GM19324 (cell line): Measurements from ENCODE around the gene C11orf68.
"Not testable (repeated sequence)": the region's sequence is repeated elsewhere in the genome, so short reads cannot be mapped to it uniquely, and the experiment has no call there.

Experiments used
- ATAC-seq: cut with Tn5 transposase; IDR thresholded peaks from one replicate; pipeline ENCODE4 v1.9.1; 2021; ENCODE audit warnings: mild to moderate bottlenecking, moderate library complexity; ENCODE audit not compliant: unreplicated experiment, low FRiP score

Gene C11orf68

DNA sequence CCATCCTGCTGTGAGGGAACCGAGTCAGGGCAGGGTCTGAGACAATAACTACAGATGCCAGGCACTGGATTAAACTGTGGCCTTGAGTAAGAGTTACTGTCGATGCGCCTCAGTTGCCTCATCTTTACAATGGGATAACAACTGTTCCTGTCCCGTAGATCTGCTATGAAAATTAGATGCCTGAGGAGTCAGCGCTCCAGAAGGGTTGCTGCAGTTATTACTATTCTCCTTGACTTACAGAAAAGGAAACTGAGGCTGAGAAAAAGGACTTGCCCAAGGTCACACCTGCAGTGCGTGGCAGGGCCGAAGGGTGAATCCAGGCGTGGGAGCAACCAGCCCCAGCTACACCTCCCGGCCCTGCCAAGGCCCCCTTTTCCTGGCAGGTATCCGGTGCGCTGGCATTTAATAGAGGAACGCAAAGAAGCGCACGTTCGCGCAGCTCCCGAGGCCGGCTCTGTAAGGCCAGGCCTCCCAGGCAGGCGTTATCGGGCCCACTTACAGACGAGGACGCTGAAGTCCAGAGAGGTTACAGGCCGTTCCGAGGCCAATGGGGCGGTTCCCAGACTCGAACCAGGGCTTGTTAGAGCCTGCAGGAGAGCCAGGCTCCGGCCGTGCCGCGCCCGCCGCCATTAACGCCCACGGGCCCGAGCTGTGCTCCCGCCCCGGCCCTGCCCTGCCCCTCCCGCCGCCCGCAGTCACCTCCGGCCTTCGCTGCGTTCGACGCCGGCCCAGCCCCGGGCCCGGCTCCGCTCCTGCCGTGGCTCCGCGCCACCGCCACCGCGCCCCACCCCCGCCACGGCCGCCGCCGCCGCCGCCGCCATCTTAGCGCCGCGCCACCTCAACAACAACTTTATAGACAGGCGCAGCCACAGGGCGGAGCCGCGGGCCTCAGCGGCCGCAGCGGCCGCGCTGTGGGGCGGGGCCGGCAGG lies at the start of gene C11orf68:
C11orf68 (minus strand) TSS at position 852 of the 930 bp plus-strand sequence; CDS start at position 821, 31 bp downstream.
- ATAC-seq = peak; percentile 61

DNA sequence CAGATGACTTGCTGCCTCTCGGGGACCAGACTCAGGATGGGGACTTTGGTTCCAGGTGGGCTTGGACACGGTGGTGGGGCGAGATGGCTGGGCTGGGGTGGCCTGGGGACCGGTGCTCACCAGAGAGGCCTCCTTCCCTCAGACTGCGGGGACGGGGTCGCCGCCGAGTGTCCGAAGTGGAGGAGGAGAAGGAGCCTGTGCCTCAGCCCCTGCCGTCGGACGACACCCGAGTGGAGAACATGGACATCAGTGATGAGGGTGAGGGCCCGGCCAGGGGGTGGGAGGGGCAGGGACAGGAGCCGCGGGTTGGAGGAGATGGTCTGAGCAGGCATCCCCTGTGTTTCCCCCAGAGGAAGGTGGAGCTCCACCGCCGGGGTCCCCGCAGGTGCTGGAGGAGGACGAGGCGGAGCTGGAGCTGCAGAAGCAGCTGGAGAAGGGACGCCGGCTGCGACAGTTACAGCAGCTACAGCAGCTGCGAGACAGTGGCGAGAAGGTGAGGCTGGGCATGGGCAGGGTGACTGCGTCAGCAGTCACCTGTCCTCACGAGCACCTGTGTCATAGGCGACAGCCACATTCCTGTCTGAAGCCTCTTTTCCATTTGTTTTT lies 48.6 kb upstream of the C11orf68 start:
- ATAC-seq = no peak

DNA sequence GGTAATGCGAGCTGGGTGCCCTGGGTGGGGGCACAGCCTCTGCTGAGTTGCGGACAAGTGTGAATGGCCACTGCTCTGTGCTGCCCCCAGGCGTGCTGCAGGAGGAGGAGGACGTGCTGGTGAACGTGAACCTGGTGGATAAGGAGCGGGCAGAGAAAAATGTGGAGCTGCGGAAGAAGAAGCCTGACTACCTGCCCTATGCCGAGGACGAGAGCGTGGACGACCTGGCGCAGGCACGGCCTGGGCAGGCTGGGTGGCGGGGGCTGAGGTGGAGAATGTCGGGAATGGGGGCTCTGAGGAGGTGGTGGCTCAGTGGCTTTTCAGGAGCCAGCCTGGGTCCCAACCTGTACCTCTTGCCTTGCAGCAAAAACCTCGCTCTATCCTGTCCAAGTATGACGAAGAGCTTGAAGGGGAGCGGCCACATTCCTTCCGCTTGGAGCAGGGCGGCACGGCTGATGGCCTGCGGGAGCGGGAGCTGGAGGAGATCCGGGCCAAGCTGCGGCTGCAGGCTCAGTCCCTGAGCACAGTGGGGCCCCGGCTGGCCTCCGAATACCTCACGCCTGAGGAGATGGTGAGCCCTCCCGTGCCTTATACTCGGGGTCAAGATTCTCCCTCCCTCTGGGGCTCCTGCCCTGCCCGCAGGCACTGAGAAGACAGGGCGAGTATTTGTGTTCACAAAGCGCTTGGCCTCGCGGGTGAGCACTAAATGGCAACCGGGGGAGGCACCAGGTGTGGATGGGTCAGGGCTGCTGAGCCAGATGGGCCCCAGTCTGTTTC lies 47.3 kb upstream of the C11orf68 start:
- ATAC-seq = no peak

DNA sequence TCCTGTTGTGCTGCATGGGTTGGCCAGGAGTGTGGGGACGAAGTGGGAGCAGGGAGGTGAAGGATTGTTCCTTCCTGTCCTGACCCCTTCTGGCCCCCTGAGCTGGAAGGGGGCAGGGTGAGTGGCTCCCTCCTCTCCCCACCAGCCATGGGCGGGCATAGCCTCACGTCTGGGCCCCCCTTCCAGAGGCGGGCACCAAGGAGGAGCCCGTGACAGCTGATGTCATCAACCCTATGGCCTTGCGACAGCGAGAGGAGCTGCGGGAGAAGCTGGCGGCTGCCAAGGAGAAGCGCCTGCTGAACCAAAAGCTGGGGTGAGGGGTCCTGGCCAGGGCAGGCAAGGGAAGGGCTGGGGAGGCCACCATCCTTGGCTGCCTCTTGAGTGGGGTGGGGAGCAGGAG lies 46.0 kb upstream of the C11orf68 start:
- no peak for ATAC-seq

DNA sequence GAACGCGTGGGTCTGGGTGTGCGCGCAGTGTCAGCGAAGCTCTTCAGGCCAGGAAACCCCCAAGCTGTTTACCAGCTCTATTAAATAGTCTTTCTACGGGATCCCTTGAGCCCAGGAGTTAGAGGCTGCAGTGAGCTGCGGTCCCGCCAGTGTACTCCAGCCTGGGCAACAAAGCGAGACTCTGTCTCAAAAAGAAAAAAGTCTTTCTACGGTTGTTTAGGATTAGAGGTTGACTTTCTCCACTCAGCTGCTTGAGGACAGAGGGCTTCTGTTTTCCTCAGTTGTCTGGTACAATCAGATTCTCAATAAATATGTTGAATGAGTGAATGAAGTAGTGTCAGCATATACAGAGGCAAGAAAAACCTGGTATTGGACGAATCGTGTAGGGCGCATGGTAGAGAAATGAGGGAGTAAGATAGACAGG lies 43.3 kb upstream of the C11orf68 start:
- no peak for ATAC-seq

DNA sequence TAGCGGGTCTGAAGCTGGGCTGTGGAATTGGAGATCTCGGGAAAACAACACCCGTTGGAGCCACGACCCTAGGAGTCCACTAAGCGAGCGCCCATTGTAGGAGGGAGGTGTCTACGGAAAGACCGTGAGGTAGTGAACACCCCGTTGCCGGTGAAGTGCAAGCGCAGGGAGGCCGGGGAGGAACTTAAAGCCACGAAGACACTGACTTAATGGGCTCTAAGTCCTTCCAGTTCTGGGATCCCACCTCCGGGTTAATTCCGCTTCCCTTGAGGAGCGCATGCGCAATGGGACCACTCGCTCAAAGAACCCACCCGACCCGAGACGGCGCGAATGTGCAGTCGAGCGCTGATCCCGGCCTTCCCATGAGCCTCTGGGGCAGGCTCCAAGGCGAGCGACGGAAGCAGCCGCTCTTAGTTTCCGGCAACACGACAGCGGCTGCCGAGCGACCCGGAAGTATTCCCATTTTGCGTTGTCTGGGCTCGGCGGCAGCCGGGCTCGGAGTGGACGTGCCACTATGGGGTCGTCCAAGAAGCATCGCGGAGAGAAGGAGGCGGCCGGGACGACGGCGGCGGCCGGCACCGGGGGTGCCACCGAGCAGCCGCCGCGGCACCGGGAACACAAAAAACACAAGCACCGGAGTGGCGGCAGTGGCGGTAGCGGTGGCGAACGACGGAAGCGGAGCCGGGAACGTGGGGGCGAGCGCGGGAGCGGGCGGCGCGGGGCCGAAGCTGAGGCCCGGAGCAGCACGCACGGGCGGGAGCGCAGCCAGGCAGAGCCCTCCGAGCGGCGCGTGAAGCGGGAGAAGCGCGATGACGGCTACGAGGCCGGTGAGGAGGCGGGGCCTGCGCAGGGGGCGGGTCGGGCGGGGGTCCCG lies 42.6 kb upstream of the C11orf68 start, which contains the start of gene SART1:
SART1 (plus strand) TSS at position 468 of the 874 bp plus-strand sequence; CDS start at position 515, 47 bp downstream.
- ATAC-seq = peak; percentile 91

DNA sequence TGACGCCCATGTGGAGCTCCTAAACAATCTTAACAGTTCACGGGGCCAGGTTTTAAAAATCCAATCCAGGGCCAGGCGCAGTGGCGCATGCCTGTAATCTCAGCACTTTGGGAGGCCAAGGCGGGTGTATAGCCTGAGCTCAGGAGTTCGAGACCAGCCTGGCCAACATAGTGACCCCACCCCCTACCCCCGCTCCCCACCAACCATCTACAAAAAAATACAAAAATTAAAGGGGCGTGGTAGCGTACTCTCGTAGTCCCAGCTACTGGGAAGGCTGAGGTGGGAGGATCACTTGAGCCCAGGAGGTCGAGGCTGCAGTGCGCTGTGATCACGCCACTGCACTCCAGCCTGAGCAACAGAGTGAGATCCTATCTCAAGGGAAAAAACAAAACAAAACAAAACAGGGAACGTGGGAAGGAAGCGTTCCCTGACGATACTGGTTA lies 42.0 kb upstream of the C11orf68 start:
- no peak for ATAC-seq

DNA sequence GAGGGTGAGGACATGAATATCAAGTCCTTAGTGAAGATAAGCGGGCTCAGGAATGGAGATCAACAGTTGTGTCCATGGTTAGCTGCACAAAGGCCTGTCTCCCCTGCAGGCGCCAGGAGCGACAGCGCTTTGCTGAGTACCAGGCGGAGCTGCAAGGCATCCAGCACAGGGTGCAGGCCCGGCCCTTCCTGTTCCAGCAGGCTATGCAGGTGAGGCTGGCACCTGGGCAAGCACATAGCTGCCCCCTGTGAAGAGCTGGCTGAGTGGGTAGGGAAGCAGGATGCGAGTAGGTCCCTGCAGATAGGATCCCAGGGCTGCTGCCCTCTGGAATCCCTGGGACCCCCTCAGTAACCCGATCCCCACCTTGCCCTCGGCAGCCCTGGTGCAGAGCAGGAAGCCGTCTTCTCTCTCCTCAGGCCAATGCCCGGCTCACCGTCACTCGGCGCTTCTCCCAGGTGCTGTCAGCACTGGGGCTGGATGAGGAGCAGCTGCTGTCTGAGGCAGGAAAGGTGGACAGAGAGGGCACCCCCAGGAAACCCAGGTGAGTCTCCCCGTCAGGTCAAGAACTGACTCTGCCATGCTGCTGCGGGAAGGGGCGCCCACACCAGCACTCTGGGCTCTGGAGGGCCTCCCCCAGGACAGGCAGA lies 40.0 kb upstream of the C11orf68 start:
- ATAC-seq = no peak

DNA sequence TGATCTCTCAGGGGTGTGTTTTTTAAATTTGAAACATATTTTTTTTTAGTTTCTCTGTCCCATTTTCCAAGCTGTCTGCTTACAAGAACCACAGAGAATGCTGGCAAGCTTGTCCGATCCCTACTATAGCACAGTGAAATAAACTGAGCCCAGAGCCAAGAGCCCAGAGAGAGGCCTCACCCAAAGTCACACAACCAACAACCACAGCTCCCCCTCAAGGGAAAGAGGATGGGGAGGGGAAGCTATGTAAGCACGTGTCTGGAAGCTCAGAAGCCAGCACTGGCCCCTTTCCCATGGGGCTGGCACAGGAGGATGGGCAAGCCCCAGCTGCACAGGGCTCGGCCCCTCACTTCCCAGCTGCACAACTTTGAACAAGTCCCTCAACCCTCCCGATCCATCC lies 39.4 kb upstream of the C11orf68 start:
- ATAC-seq = no peak

DNA sequence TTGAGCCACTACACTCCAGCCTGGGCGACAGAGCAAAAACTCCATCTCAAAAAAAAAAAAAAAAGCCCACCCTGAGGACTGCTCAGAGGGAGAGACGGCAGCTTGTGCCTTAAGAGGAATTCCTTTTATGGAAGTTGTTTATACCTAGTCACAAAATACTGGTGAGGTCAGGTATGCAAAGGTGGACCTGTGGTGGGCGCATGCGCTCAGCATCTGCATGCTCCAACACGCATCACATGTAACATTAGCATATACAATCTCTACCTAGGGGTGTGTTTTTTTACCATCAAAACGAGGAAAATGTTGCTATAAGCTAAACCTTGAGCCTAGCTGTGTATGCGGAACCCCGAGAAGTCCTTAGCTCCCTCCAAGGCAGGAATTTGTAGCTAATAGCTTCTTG lies 35.9 kb upstream of the C11orf68 start:
- no peak for ATAC-seq

DNA sequence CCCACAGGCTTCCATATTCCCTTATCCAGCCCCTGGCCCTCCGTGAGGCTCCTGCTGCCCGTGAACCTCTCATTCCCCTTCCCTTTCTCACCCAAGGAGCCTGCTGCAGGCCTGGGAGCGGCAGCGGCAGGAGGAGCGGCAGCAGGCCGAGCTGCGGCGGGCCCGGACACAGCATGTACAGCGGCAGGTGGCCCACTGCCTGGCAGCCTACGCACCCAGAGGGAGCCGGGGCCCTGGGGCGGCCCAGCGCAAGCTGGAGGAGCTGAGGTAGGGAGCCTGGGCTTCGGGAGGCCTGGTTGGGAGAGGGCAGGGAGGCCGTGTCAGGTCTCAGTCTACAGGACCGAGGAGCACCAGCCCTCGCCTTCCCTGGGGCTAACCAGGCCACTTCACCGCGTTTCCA lies 34.6 kb upstream of the C11orf68 start:
- no peak for ATAC-seq

DNA sequence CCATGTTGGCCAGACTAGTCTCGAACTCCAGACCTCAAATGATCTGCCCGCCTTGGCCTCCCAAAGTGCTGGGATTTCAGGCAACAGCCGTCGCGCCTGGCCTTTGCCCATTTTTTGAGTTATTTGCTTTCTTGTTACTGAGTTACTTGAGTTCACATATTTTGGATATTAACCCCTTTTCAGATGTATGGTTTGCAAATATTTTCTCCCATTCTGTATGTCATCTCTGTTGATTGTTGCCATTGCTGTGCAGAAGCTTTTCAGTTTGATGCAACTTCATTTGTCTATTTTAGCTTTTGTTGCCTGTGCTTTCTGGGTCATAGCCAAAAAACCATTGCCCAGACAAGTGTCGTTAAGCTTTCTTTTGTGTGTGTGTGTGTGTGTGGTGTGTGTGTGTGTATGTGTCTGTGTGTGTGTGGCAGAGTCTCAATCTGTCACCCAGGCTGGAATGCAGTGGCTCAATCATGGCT lies 33.2 kb upstream of the C11orf68 start:
- no peak for ATAC-seq

DNA sequence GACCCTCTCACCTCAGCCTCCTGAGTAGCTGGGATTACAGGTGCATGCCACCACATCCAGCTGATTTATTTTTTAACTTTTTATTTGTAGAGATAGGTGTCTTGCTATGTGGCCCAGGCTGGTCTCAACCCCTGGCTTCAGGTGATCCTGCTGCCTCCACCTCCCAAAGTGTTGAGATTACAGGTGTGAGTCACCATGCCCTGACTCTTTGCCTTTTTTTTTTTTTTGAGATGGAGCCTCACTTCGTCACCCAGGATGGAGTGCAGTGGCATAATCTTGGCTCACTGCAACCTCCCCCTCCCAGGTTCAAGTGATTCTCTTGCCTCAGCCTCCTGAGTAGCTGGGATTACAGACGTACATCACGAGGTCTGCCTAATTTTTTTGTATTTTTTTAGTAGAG lies 32.8 kb upstream of the C11orf68 start:
- not testable (repeated sequence) for ATAC-seq

DNA sequence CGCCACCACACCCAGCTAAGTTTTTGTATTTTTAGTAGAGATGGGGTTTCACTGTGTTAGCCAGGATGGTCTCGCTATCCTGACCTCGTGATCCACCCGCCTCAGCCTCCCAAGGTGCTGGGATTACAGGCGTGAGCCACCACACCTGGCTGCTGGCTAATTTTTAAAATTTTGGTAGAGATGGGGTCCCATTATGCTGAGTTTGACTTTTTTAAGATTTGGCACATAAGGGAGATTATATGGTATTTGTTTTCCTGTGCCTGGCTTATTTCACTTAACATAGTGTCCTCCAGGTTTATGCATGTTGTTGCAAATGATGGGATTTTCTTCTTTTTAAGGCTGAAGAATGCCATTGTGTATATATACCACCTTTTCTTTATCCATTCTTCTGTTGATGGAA lies 31.8 kb upstream of the C11orf68 start:
- not testable (repeated sequence) for ATAC-seq

DNA sequence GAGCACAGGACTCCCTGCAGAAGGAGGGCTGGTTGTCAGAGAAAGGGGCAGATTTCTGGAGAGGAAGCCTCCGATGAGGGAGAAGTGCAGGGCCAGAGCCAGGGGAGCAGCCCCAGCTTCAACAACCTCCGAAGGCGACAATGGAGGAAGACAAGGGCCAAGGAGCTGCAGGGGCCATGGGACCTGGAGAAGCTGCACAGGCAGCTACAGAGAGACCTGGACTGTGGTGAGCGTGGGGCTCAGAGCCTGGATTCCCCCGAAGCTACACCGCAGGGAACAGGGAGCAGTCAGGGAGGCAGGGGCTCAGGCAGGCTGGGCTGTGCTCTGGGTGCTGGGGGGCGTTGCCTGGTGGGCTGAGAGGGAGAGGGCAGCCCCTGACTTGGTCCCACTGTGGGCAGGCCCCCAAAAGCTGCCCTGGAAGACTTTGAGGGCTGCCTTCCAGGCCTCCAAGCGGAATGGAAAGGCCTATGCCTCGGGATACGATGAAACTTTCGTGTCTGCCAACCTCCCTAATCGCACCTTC lies 28.8 kb upstream of the C11orf68 start:
- no peak for ATAC-seq

DNA sequence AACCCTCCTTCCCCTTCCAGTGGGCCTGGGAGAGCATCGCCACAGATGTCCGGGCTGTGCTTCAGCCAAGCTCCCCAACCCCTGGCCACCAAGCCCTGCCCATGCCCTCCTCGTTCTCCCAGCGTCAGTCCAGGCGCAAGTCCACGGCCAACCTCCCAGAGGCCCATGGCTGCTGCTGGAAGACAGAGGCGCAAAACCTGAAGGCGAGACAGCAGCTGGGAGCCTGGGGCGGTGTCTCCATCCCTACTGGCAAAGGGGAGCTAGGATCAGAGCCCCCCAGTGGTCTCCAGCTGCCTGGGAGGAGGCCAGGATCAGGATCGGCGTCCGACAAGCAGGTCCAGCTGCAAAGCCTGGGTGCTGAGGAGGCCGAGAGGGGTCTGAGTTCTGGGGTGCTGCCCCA lies 28.3 kb upstream of the C11orf68 start:
- no peak for ATAC-seq

DNA sequence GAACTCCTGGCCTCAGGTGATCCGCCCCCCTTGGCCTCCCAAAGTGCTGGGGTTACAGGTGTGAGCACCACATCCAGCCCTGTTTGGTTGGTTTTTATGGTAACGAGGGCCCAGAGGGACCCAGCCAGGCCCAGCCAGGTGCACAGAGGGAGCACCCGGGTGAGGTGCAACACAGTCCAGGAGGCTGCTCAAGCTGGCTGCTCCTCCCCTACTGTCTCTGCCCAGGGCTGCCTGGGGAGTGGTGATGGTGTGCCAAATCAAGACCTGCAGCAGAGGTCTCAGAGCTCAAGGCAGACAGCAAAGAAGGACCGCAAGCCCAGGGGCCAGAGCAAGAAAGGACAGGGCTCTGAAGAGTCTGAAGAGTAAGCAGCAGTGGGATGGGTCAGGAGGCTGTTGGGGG lies 27.8 kb upstream of the C11orf68 start:
- no peak for ATAC-seq

DNA sequence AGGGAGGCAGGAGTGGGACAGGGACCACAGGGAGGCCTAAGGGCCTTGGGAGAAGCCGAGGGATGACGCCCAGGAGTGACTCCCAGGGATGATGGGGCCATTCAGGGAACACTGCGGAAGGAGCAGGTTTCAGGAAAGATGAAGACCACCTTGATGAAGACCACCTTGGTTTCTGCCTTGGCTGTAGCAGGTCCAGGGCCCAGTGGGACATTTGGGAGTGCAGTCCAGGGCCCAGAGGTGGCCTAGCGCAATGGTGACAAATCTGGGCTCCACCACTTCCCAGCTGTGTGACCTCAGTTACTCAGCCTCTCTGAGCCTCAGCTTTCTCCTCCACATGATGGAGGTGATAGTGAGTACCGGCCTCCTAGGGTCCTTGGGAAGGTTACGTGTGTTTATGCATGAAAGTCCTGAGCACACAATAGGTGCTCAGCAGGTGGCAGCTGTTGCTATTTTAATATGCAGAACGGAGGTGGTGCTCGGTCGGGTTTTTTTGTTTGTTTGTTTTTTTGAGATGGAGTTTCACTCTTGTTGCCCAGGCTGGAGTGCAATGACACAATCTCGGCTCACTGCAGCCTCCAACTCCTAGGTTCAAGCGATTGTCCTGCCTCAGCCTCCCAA lies 27.2 kb upstream of the C11orf68 start:
- no peak for ATAC-seq
